Thyroid gland (tissue), 4 donors: ENCODE results near the gene MYCL.

ENCODE experiments used
- CTCF ChIP-seq, 6 experiments: fragments of 200-600 bp in 3 of 6; fragments of 450-650 bp in 3 of 6; sonication (generic) in 3 of 6; IDR thresholded peaks; one replicate each; pipeline ENCODE4 v1.5.1; 2016 to 2019; ENCODE audit warnings: antibody characterized with exemption in 6 of 6, mild to moderate bottlenecking in 2 of 6, inconsistent platforms in 1 of 6, moderate library complexity in 1 of 6
- POLR2A ChIP-seq, 2 donors: fragments of 450-650 bp; IDR thresholded peaks; one replicate each; pipeline ENCODE4 v1.6.1; 2017; ENCODE audit warnings: antibody characterized with exemption in 2 of 2, mild to moderate bottlenecking in 2 of 2, moderate library complexity in 1 of 2

GRCh38 chr1:39899611-39900538, 1.8 kb downstream of the MYCL start:
- TF ChIP-seq POLR2A (IDR thresholded peaks at IDR 0.05) (no peak), CTCF (IDR thresholded peaks at IDR 0.05) (no peak)
